Measurements from ENCODE around the gene MBD3.

- TF ChIP-seq CTCF (IDR thresholded peaks at IDR 0.05; ENCODE audit: low read length) (no peak), EZH2 (optimal IDR thresholded peaks at IDR 0.05; ENCODE audit: low read depth, low read length) (no peak), EZH2phosphoT487 (IDR thresholded peaks at IDR 0.05; ENCODE audit: low read length) (no peak)
Observed at GRCh38 chr19:1558552-1558951, 34.1 kb downstream of the MBD3 start.
